ENCODE results near the gene WDR55.

DNA sequence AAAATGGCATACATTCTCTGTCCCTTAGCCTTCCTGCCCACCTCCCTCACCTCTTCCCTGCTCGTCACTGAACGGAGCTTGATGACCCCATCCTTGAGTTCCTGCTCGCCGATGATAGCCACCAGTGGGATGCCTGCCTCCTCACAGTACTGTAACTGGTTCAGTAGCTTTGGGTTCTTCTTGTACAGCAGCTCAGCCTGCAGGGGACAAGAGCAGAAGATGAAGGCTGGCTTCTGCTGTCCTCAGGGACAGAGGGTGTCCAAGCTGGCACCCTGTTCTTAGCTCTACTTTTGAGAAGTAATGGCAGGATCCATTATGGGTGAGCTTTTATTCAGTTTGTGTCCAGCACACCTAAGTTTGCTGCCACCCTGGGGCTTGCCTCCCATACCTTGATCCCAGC lies 9.9 kb downstream of the WDR55 start:
- TF ChIP-seq EP300 (IDR thresholded peaks at IDR 0.05) (no peak), CTCF (IDR thresholded peaks at IDR 0.05) (no peak), POLR2A (IDR thresholded peaks at IDR 0.05) (no peak), POLR2AphosphoS5 (IDR thresholded peaks at IDR 0.05) (no peak)

All from gastroesophageal sphincter (tissue), 3 donors.